Astrocyte (in vitro differentiated cells and primary cell): ENCODE measurements around the gene COMMD10. TPM values are rescaled to one million over a fixed set of nuclear protein-coding genes. Genes with fewer than 3 reads are reported as not detected.

Experiments
- DNase-seq: peaks from one replicate; pipeline ENCODE4 v3.0.0-alpha.2; 2010; ENCODE audit warnings: low read depth
- FAIRE-seq: peaks from 2 replicates; lab custom pipeline; 2011; peaks lifted over from hg19 to GRCh38; lab: Jason Lieb, UNC
- H2AFZ ChIP-seq: 2 replicates; pipeline ENCODE4 v1.6.0; 2012; ENCODE audit warnings: low read depth, low read length, inconsistent platforms
- H3K27ac ChIP-seq: 2 replicates; pipeline ENCODE4 v1.5.1; 2011; ENCODE audit warnings: low read depth, low read length, inconsistent platforms
- H3K27me3 ChIP-seq: 2 replicates; pipeline ENCODE4 v1.6.0; 2011; ENCODE audit warnings: low read length, inconsistent platforms; ENCODE audit not compliant: insufficient read depth
- H3K36me3 ChIP-seq: 2 replicates; pipeline ENCODE4 v1.5.1; 2011; ENCODE audit warnings: low read length, inconsistent platforms; ENCODE audit not compliant: insufficient read depth
- H3K4me1 ChIP-seq: 2 replicates; pipeline ENCODE4 v1.5.1; 2011; ENCODE audit warnings: low read length, inconsistent platforms; ENCODE audit not compliant: insufficient read depth
- H3K4me2 ChIP-seq: 2 replicates; pipeline ENCODE4 v1.6.0; 2012; ENCODE audit warnings: low read length, inconsistent platforms
- H3K4me3 ChIP-seq: 2 replicates; pipeline ENCODE4 v1.5.1; 2011; ENCODE audit warnings: low read depth, mild to moderate bottlenecking, low read length, inconsistent platforms; ENCODE audit not compliant: insufficient read depth
- H3K79me2 ChIP-seq: 2 replicates; pipeline ENCODE4 v1.6.0; 2012; ENCODE audit warnings: mild to moderate bottlenecking, low read length, inconsistent platforms; ENCODE audit not compliant: insufficient read depth
- H3K9ac ChIP-seq: 2 replicates; pipeline ENCODE4 v1.6.0; 2012; ENCODE audit warnings: mild to moderate bottlenecking, low read length, inconsistent platforms
- H3K9me3 ChIP-seq: 2 replicates; pipeline ENCODE4 v1.5.1; 2012; ENCODE audit warnings: low read depth, mild to moderate bottlenecking, low read length, inconsistent platforms; ENCODE audit not compliant: insufficient read depth
- H4K20me1 ChIP-seq: 2 replicates; pipeline ENCODE4 v1.6.0; 2012; ENCODE audit warnings: low read length, inconsistent platforms; ENCODE audit not compliant: insufficient read depth
- H3K27ac Mint-ChIP-seq: one replicate; pipeline ENCODE4 v1.8.0; 2021; ENCODE audit warnings: mild to moderate bottlenecking, mixed read lengths; ENCODE audit not compliant: unreplicated experiment
- H3K27me3 Mint-ChIP-seq: one replicate; pipeline ENCODE4 v1.8.0; 2021; ENCODE audit warnings: low read depth, mixed read lengths; ENCODE audit not compliant: unreplicated experiment
- H3K36me3 Mint-ChIP-seq: one replicate; pipeline ENCODE4 v1.8.0; 2021; ENCODE audit warnings: low read depth, mixed read lengths; ENCODE audit not compliant: unreplicated experiment
- H3K4me1 Mint-ChIP-seq: one replicate; pipeline ENCODE4 v1.8.0; 2021; ENCODE audit warnings: low read depth, mixed read lengths; ENCODE audit not compliant: unreplicated experiment
- H3K4me3 Mint-ChIP-seq: one replicate; pipeline ENCODE4 v1.8.0; 2021; ENCODE audit warnings: mild to moderate bottlenecking, moderate library complexity, mixed read lengths; ENCODE audit not compliant: unreplicated experiment
- H3K9me3 Mint-ChIP-seq: one replicate; pipeline ENCODE4 v1.8.0; 2021; ENCODE audit warnings: mild to moderate bottlenecking, mixed read lengths; ENCODE audit not compliant: unreplicated experiment
- CTCF ChIP-seq: IDR thresholded peaks from 2 replicates; pipeline ENCODE4 v1.5.1; 2011; ENCODE audit warnings: low read depth, mild to moderate bottlenecking, inconsistent platforms, low read length, moderate library complexity; ENCODE audit not compliant: insufficient read depth
- EZH2 ChIP-seq: IDR thresholded peaks from 2 replicates; pipeline ENCODE4 v1.6.1; 2012; ENCODE audit warnings: mild to moderate bottlenecking, low read length, inconsistent platforms; ENCODE audit not compliant: insufficient read depth
- total RNA-seq: library from RNA; stranded (reverse); gene quantifications from 2 replicates; pipeline ENCODE4 v1.2.1, GENCODE V29; 2021

The COMMD10 gene
- total RNA-seq, 1 donor from 2014 or later, result 18.1 TPM

DNA sequence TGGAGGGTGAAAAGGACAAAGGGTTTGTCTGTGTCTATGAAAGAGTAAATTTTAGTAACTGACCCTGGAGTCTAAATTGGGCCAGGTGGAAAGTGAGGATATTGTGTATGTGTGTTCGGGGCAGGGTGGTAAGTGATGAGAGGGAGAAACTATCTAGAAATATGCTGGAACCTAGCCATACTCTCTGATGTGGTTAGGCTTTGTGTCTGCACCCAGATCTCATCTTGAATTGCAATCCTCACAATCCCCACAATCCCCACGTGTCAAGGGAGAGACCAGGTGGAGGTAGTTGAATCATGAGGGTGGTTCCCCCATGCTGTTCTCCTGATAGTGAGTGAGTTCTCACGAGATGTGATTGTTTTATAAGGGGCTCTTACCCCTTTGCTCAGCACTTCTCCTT lies 60.6 kb downstream of the COMMD10 start:
- FAIRE-seq, result no peak
- no peak overlapping the region for H3K9ac ChIP-seq
- H3K27ac Mint-ChIP-seq, result no peak overlapping the region

GRCh38 chr5:116152169-116152568 lies 67.3 kb downstream of the COMMD10 start:
- Mint-ChIP-seq H3K27me3 (no peaks in the 10 kb centered on the region), H3K4me1 (no peaks in the 10 kb centered on the region), H3K36me3 (no peaks in the 10 kb centered on the region), H3K9me3 (peaks cover 3% of the 10 kb centered on the region), H3K4me3 (no peak overlapping the region), H3K27ac (no peak overlapping the region)
- H3K27me3 ChIP-seq, result no peaks in the 10 kb centered on the region
- TF ChIP-seq CTCF, result no peak
- no peak for TF ChIP-seq EZH2
- DNase-seq (no peak), FAIRE-seq (no peak)
- no peak overlapping the region for H2AFZ ChIP-seq
- H4K20me1 ChIP-seq, result no peaks in the 10 kb centered on the region
- no peaks in the 10 kb centered on the region for H3K79me2 ChIP-seq
- H3K4me2 ChIP-seq, result no peak overlapping the region
- no peaks in the 10 kb centered on the region for H3K36me3 ChIP-seq
- no peak overlapping the region for H3K9ac ChIP-seq
- H3K4me1 ChIP-seq, result no peaks in the 10 kb centered on the region
- no peak overlapping the region for H3K27ac ChIP-seq
- no peaks in the 10 kb centered on the region for H3K9me3 ChIP-seq
- no peak overlapping the region for H3K4me3 ChIP-seq

More for the DNA sequence above, 60.6 kb downstream of the COMMD10 start:
- DNase-seq, result no peak
- Histone ChIP-seq H3K36me3 (no peaks in the 10 kb centered on the region), H3K4me1 (no peaks in the 10 kb centered on the region), H3K27ac (no peak overlapping the region), H3K27me3 (no peaks in the 10 kb centered on the region), H2AFZ (no peak overlapping the region), H3K9me3 (no peaks in the 10 kb centered on the region), H3K79me2 (no peaks in the 10 kb centered on the region), H3K4me2 (no peak overlapping the region), H4K20me1 (no peaks in the 10 kb centered on the region), H3K4me3 (no peak overlapping the region)
- H3K27me3 Mint-ChIP-seq, result no peaks in the 10 kb centered on the region
- H3K36me3 Mint-ChIP-seq, result no peaks in the 10 kb centered on the region
- TF ChIP-seq CTCF (no peak), EZH2 (no peak)
- no peak overlapping the region for H3K4me3 Mint-ChIP-seq
- no peaks in the 10 kb centered on the region for H3K4me1 Mint-ChIP-seq
- peaks cover 1% of the 10 kb centered on the region for H3K9me3 Mint-ChIP-seq

DNA sequence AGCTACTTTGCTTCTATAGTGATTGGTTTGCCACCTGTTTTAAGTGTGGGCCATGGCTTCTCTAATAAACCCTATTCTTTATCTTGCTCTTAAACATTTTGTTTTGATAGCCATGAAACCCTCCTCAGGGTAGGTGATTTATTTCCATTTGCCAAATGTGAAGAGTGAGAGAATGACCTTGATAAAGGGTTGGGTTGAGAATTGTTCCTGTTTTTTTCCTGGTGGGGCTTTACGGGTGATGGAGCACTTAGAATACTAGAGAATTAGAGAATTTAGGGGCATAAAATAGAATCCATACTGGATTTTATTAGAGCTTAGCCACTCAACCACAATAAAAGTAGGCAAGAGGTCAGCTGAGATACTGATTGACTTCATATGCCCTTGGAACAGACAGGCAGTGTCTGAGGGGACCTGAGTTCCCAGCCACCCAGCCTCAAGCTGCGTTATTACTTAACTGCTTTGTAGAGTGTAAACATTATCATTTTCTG lies 68.9 kb downstream of the COMMD10 start:
- no peak for FAIRE-seq
- Histone ChIP-seq H3K4me1 (no peaks in the 10 kb centered on the region), H3K27ac (no peak overlapping the region), H3K4me2 (no peak overlapping the region), H3K36me3 (no peaks in the 10 kb centered on the region), H3K9ac (no peak overlapping the region), H3K79me2 (no peaks in the 10 kb centered on the region), H3K27me3 (no peaks in the 10 kb centered on the region), H4K20me1 (no peaks in the 10 kb centered on the region), H3K4me3 (no peak overlapping the region), H3K9me3 (no peaks in the 10 kb centered on the region), H2AFZ (no peak overlapping the region)
- TF ChIP-seq EZH2 (no peak), CTCF (no peak)
- no peak for DNase-seq
- Mint-ChIP-seq H3K27ac (no peak overlapping the region), H3K4me3 (no peak overlapping the region), H3K4me1 (no peaks in the 10 kb centered on the region), H3K36me3 (no peaks in the 10 kb centered on the region), H3K27me3 (no peaks in the 10 kb centered on the region), H3K9me3 (peaks cover 2% of the 10 kb centered on the region)
